Head of caudate nucleus (tissue), 42 donors: ENCODE measurements around the gene TNPO1.
A peak's percentile ranks its signal among the peaks of the same experiment; 100 is the strongest.
"Not testable (repeated sequence)": the region's sequence is repeated elsewhere in the genome, so short reads cannot be mapped to it uniquely, and the experiment has no call there.

Source experiments
- DNase-seq, 42 donors: peaks; one replicate each; pipeline versions ENCODE4 v3.0.0 to v3.0.0-alpha.2; 2020 to 2021; ENCODE audit warnings: mixed read lengths in 7 of 42
- intact Hi-C: fragments of 100-400 bp; cut with DNase I; formaldehyde crosslinking; loops from one replicate; pipeline ENCODE4 v1.15.0; 2022

The TNPO1 gene

GRCh38 chr5:72816284-72817075 lies at the start of gene TNPO1:
TSS of gene TNPO1 (plus strand) at chr5:72816661. CDS start at chr5:72816738, 77 bp downstream.
- peak; percentile 79 to 96 (median 93) for DNase-seq
- intact Hi-C loops = loop anchor here (2.0 to 5.0 kb wide), 3 partner anchors 32 to 214 kb away; no protein-coding TSS in a partner anchor

DNA sequence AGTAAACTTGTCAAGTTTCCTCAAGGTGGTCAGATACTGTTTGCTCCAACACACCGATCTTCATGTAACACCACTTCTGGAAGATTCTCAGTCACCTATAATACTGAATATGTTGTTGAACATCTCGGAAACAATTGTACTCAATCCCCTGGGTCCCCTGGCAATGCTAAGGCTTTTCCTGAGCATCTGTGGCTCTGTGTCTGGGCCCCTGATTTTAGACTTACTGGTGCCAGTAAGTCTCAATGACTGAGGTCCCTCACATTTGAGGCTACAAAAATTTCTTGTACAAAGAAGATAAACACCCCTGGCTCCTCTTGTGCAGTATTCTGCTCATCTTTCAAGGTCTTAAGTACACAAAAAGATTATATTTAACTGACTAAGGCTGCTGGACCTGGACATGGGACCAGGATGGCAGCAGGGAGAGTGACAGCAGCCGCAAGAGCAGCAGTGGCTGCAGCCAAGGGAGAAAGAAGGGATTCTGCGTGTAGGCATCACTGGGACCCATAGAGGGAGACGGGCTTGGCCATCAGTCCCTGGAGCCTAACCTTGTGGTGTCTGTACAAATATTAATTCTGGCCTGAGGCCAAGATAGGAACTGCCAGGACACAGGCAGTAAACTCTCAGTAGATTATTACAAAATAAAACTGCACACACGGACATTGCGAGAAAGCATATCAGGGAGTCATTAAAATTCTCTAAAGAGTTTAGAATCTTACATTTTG lies 49.0 kb upstream of the TNPO1 start:
- no peak for DNase-seq

DNA sequence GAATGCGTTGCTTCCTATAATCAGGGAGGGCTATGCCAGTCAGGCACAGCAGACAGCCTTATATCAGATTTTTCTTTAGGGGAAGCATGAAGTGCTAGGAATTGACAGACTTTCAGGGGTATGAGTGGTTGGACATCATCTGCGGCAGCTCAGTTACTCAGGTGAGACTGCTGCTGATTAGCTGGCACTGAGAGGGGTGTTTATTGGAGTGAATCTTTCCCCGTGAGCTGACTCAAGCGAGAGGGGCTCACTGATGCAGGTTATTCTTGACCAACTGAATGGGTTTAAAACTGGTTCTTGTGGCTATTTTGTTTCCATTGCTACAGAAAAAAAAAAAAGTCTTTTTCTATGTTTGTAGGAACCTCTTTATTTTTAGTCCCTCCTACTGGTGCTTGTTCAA lies 46.2 kb upstream of the TNPO1 start:
- intact Hi-C loops = no loop called here
- DNase-seq = no peak

More for the DNA sequence above, 49.0 kb upstream of the TNPO1 start:
- intact Hi-C loops = no loop called here

GRCh38 chr5:72776684-72777083 lies 39.8 kb upstream of the TNPO1 start:
- DNase-seq = no peak

GRCh38 chr5:72779520-72779919 lies 36.9 kb upstream of the TNPO1 start:
- intact Hi-C loops = no loop called here
- DNase-seq = no peak

More at GRCh38 chr5:72776684-72777083, 39.8 kb upstream of the TNPO1 start:
- intact Hi-C loops = no loop called here

GRCh38 chr5:72783354-72783753 lies 33.1 kb upstream of the TNPO1 start:
- DNase-seq = no peak
- intact Hi-C loops = no loop called here

DNA sequence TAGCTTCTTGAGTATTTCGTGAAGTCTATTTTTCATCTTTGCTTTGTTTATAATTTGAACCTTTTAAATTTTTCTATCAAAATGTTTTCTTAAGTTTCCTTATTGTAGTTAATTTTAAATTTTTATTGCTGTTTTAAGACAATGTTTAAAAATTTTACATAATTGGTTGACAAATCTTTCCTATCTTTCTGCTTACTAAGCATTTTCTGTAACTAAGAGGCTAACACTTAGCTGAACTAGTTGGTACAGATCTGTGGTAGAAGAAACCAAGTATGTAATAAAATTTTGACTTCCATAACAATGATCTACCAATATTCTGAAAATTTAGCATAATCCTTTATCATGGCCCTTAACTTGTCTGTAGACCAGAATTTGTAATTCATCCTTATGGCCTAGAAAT lies 32.3 kb upstream of the TNPO1 start:
- intact Hi-C loops = no loop called here
- DNase-seq = no peak

GRCh38 chr5:72785801-72786200 lies 30.7 kb upstream of the TNPO1 start:
- DNase-seq = no peak
- intact Hi-C loops = no loop called here

GRCh38 chr5:72786676-72787075 lies 29.8 kb upstream of the TNPO1 start:
- no peak for DNase-seq
- intact Hi-C loops = no loop called here

GRCh38 chr5:72788866-72789505 lies 27.5 kb upstream of the TNPO1 start:
- no peak for DNase-seq
- intact Hi-C loops = no loop called here

DNA sequence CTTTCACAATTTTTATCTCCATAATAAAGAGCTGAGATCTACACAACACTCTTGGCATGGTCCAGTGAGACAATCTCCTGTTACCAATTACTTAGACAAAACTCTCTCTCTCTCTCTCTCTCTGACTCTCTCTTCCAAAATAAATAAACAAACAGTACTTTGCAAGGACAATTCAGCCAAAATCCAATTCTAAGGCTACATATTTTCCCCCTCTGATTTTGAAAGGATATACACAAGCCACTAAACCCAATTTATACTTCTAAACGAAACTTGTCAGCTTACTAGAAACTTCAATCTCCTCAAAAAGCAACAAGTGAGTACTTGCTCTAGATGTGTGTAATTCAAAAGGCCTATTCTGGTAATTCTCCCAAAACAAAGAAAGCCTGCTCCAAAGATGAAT lies 26.3 kb upstream of the TNPO1 start:
- intact Hi-C loops = no loop called here
- DNase-seq = no peak

- intact Hi-C loops, DNase-seq: not testable (repeated sequence)
Observed at GRCh38 chr5:72792662-72793061, 23.8 kb upstream of the TNPO1 start.

DNA sequence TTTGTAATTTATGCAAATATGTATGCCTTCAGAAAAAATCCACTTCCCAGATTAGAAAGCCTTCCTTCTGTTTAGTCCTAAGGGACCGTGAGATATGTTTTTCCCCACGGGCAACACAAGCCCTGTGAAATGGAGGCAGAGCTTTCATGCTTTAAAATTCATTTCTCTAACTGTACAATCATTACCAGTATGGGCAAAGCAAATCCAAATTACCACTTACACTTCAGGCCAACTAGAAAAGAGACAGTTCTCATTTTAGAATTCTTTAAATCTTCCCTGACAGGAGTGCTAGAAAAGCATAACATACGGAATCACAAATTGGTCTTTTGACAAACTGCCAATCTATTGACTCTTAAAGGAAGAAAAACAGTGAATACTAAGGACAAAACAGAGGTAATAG lies 20.5 kb upstream of the TNPO1 start:
- no peak for DNase-seq
- intact Hi-C loops = no loop called here

DNA sequence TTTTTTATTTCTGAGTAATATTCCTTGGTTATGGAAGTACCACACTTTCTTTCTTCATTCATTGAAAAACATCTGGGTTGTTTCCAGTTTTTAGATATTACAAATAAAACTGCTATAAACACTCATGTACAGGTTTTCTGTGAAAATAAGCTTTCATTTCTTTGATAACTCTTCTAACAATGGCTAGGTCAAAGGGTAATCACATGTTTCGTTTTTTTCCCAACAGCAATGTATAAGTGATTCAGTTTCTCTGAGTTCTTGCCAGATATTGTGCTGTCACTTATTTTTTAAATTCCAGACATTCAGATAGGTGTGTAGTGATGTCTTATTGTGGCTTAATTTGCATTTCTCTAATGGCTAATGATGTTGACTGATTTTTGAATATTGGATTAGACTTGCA lies 16.7 kb upstream of the TNPO1 start:
- intact Hi-C loops = no loop called here

DNA sequence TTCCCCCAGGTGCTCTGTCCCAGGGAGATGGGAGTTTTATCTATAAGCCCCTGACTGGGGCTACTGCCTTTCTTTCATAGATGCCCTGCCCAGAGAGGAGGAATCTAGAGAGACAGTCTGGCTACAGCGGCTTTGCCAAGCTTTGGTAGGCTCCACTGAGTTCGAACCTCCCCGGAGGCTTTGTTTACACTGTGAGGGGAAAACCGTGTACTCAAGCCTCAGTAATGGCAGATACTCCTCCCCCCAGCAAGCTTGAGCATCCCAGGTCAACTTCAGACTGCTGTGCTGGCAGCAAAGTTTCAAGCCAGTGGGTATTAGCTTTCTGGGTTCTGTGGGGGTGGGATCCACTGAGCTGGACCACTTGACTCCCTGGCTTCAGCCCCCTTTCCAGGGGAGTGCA lies 7.8 kb upstream of the TNPO1 start:
- intact Hi-C loops, DNase-seq: not testable (repeated sequence)

More for the DNA sequence above, 16.7 kb upstream of the TNPO1 start:
- DNase-seq = no peak

DNA sequence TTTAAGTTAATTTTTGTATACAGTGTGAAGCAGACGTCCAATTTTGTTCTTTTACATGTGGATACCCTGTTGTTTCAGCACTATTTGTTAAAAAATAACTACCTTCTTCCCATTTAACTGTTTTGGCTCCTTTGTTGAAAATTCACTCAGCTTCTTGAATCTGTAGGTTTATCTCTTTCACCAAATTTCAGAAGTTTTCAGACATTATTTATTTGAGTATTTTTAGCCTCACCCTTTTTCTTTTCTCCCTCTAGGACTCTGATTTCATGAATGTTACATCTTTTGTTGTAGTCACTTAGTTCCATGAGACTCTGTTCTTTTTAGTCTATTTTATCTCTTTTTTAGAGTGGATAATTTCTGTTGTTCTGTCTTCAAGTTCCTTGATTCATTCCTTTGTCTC lies 4.6 kb upstream of the TNPO1 start:
- DNase-seq = no peak
- intact Hi-C loops = no loop called here

DNA sequence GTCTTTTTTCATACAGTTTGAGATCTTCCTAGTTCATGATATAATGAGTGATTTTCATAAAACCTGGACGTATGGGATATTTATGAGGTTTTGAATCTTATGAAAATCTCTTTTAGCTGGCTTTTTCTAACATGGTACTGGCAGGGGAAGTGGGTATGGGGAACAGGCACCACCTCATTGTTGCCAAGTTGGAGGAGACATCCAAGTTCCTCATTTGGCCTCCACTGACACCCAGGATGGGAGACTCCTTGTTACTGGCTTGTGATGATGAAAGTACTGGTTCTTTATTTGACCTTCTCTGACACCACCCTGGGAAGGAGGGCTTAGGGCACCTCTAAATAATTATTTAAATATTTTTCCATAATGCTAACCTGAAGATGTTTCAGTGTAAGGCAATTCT lies 4.0 kb upstream of the TNPO1 start:
- DNase-seq = peak in 3 of 42 donors; percentile 1 to 39 (median 6)
- intact Hi-C loops = no loop called here

GRCh38 chr5:72814104-72814503 lies 2.4 kb upstream of the TNPO1 start:
- no peak for DNase-seq
- intact Hi-C loops = no loop called here

- intact Hi-C loops = loop anchor here (5.0 kb wide), 2 partner anchors 183 to 213 kb away; no protein-coding TSS in a partner anchor
Observed at GRCh38 chr5:72814864-72815263, 1.6 kb upstream of the TNPO1 start.

More at GRCh38 chr5:72814864-72815263, 1.6 kb upstream of the TNPO1 start:
- DNase-seq = no peak
